ENCODE measurements around the gene ARFRP1. TPM values are rescaled to one million over a fixed set of nuclear protein-coding genes. Genes with fewer than 3 reads are reported as not detected.

ARFRP1 gene
- total RNA-seq, 1 experiment from 2014 or later, result 42.7 TPM

DNA sequence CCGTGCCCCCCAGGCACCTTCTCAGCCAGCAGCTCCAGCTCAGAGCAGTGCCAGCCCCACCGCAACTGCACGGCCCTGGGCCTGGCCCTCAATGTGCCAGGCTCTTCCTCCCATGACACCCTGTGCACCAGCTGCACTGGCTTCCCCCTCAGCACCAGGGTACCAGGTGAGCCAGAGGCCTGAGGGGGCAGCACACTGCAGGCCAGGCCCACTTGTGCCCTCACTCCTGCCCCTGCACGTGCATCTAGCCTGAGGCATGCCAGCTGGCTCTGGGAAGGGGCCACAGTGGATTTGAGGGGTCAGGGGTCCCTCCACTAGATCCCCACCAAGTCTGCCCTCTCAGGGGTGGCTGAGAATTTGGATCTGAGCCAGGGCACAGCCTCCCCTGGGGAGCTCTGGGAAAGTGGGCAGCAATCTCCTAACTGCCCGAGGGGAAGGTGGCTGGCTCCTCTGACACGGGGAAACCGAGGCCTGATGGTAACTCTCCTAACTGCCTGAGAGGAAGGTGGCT lies 10.4 kb downstream of the ARFRP1 start:
- WGBS (ENCODE audit: extremely low coverage, insufficient read length, low lambda C conversion rate), result no CpG with 5 or more reads among the region's 7 CpGs
- H3K27ac ChIP-seq (ENCODE audit: insufficient read length, low read depth, low read length), result no peak overlapping the region

More for the DNA sequence above, 10.4 kb downstream of the ARFRP1 start:
- Histone ChIP-seq H3K9me3 (ENCODE audit: control insufficient read depth, low read depth, low read length) (no peaks in the 10 kb centered on the region), H3K4me2 (ENCODE audit: insufficient read depth, insufficient read length, low read length) (no peak overlapping the region), H3T11ph (ENCODE audit: low read length) (no peak overlapping the region), H4K91ac (ENCODE audit: insufficient read length, low read depth, low read length) (no peak overlapping the region), H3K23ac (ENCODE audit: insufficient read length, low read depth, low read length) (no peak overlapping the region), H3K4me1 (ENCODE audit: insufficient read depth, low read length) (no peaks in the 10 kb centered on the region), H2BK120ac (ENCODE audit: low read depth, low read length, poor library complexity, severe bottlenecking) (no peak overlapping the region), H2AFZ (ENCODE audit: low read length) (no peak overlapping the region), H3K14ac (ENCODE audit: insufficient read depth, low read length) (no peak overlapping the region), H4K20me1 (ENCODE audit: control insufficient read depth, insufficient read depth, insufficient read length) (no peaks in the 10 kb centered on the region), H2AK5ac (ENCODE audit: insufficient read length, low read length) (no peak overlapping the region), H3K56ac (ENCODE audit: insufficient read length, low read depth, low read length) (no peak overlapping the region), H3K27me3 (ENCODE audit: insufficient read depth, low read length) (no peaks in the 10 kb centered on the region), H2BK12ac (ENCODE audit: insufficient read length, low read depth, low read length) (no peak overlapping the region), H3K79me1 (ENCODE audit: insufficient read depth, low read depth, low read length, poor library complexity, severe bottlenecking) (no peaks in the 10 kb centered on the region), H4K5ac (ENCODE audit: insufficient read length, low read depth, low read length) (no peak overlapping the region), H2BK5ac (ENCODE audit: insufficient read length, low read length) (no peak overlapping the region), H3K23me2 (ENCODE audit: insufficient read length, low read depth, low read length, poor library complexity, severe bottlenecking) (peaks cover 4% of the 10 kb centered on the region), H2BK15ac (ENCODE audit: low read depth, low read length) (no peak overlapping the region), H2BK20ac (ENCODE audit: low read depth, low read length, poor library complexity, severe bottlenecking) (no peak overlapping the region), H3K79me2 (ENCODE audit: insufficient read depth, low read length) (no peaks in the 10 kb centered on the region), H4K8ac (replicated peaks; ENCODE audit: insufficient read length, low read depth, low read length) (no peak overlapping the region), H3K18ac (ENCODE audit: insufficient read length, low read depth, low read length) (no peak overlapping the region), H3K9ac (ENCODE audit: extremely low read depth, insufficient read length, low read length) (no peak overlapping the region), H3K4ac (ENCODE audit: low read depth, low read length) (no peak overlapping the region)
- Mint-ChIP-seq H3K9me3 (peaks cover 3 to 5% of the 10 kb centered on the region in 2 experiments; a peak in 3 of 5 replicates), H3K27me3 (ENCODE audit: low read depth) (peaks cover 6% of the 10 kb centered on the region; the same call in 1 of the 2 replicates), H3K4me1 (peaks cover 2 to 10% of the 10 kb centered on the region in 2 experiments), H3K27ac (no peak overlapping the region), H3K4me3 (peak overlapping the region; percentile 14 to 34; a peak in 1 of 5 replicates), H3K36me3 (ENCODE audit: insufficient read depth in 1 of 3, low read depth in 3 of 3) (peaks cover 12 to 15% (median 14%) of the 10 kb centered on the region in 3 experiments; a peak in 5 of 7 replicates)
- TF ChIP-seq, protein P1, sequence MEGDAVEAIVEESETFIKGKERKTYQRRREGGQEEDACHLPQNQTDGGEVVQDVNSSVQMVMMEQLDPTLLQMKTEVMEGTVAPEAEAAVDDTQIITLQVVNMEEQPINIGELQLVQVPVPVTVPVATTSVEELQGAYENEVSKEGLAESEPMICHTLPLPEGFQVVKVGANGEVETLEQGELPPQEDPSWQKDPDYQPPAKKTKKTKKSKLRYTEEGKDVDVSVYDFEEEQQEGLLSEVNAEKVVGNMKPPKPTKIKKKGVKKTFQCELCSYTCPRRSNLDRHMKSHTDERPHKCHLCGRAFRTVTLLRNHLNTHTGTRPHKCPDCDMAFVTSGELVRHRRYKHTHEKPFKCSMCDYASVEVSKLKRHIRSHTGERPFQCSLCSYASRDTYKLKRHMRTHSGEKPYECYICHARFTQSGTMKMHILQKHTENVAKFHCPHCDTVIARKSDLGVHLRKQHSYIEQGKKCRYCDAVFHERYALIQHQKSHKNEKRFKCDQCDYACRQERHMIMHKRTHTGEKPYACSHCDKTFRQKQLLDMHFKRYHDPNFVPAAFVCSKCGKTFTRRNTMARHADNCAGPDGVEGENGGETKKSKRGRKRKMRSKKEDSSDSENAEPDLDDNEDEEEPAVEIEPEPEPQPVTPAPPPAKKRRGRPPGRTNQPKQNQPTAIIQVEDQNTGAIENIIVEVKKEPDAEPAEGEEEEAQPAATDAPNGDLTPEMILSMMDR (conservative IDR thresholded peaks at IDR 0.05), result 0 out of 3 replicates have a peak, but pooled peaks have one; percentile 12
- no peak for DNase-seq
